Measurements from ENCODE around the gene ZNF367. TPM values are rescaled to one million over a fixed set of nuclear protein-coding genes. Genes with fewer than 3 reads are reported as not detected.

ZNF367 gene
- polyA plus RNA-seq, 1 donor (not counting 4 experiments of a cell fraction or from before 2014, with no cell fraction given): 2.2 TPM

GRCh38 chr9:96420468-96421219 lies 2.5 kb upstream of the ZNF367 start:
- TF ChIP-seq, protein P1, sequence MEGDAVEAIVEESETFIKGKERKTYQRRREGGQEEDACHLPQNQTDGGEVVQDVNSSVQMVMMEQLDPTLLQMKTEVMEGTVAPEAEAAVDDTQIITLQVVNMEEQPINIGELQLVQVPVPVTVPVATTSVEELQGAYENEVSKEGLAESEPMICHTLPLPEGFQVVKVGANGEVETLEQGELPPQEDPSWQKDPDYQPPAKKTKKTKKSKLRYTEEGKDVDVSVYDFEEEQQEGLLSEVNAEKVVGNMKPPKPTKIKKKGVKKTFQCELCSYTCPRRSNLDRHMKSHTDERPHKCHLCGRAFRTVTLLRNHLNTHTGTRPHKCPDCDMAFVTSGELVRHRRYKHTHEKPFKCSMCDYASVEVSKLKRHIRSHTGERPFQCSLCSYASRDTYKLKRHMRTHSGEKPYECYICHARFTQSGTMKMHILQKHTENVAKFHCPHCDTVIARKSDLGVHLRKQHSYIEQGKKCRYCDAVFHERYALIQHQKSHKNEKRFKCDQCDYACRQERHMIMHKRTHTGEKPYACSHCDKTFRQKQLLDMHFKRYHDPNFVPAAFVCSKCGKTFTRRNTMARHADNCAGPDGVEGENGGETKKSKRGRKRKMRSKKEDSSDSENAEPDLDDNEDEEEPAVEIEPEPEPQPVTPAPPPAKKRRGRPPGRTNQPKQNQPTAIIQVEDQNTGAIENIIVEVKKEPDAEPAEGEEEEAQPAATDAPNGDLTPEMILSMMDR (optimal IDR thresholded peaks at IDR 0.05 in 1 of 3, IDR thresholded peaks at IDR 0.05 in 1 of 3, conservative IDR thresholded peaks at IDR 0.05 in 1 of 3; ENCODE audit: extremely low read depth in 1 of 3, insufficient read depth in 2 of 3, low read length in 3 of 3): no peak
- no peak for TF ChIP-seq EZH2 (IDR thresholded peaks at IDR 0.05; ENCODE audit: low read length)
- DNase-seq (ENCODE audit: low read depth, low spot score) (peak; percentile 95), FAIRE-seq (peak; percentile 91)
- no peaks in the 10 kb centered on the region for H4K20me1 ChIP-seq (ENCODE audit: control insufficient read depth, extremely low read depth, insufficient read depth, low read length)
- H3K27ac ChIP-seq (ENCODE audit: control insufficient read depth, insufficient read depth, low read length): peak overlapping the region; percentile 86
- peaks cover 15% of the 10 kb centered on the region for H3K79me2 ChIP-seq (ENCODE audit: control insufficient read depth, insufficient read depth, low read length)
- H3K9ac ChIP-seq (ENCODE audit: control insufficient read depth, extremely low read depth, insufficient read depth, low read length): peak overlapping the region; percentile 13
- H2AFZ ChIP-seq (ENCODE audit: control insufficient read depth, low read length): peak overlapping the region; percentile 16
- peaks cover 39% of the 10 kb centered on the region for H3K4me1 ChIP-seq (ENCODE audit: control insufficient read depth, extremely low read depth, insufficient read depth, low read length)
- no peaks in the 10 kb centered on the region for H3K36me3 ChIP-seq (ENCODE audit: control insufficient read depth in 2 of 2, extremely low read depth in 1 of 2, insufficient read depth in 2 of 2, low read length in 2 of 2)
- no peaks in the 10 kb centered on the region for H3K27me3 ChIP-seq (ENCODE audit: control insufficient read depth, extremely low read depth, insufficient read depth, low read length)
- H3K4me2 ChIP-seq (ENCODE audit: control insufficient read depth, extremely low read depth, insufficient read depth, low read depth, low read length): peak overlapping the region; percentile 90
- peak overlapping the region in 1 of 3 experiments; percentile 16 for H3K4me3 ChIP-seq (ENCODE audit: control insufficient read depth in 2 of 3, extremely low read depth in 1 of 3, insufficient read depth in 2 of 3, low read depth in 1 of 3, low read length in 3 of 3)
- dilution Hi-C loops (cut with MboI; ENCODE audit: extremely low pct_ligation_motif_present, low sequenced_read_pairs): no loop called here
- no peaks in the 10 kb centered on the region for H3K9me3 ChIP-seq (ENCODE audit: control insufficient read depth, low read depth, low read length)
- no peaks in the 10 kb centered on the region for H3K9me1 ChIP-seq (ENCODE audit: control insufficient read depth, extremely low read depth, insufficient read depth, low read length)

DNA sequence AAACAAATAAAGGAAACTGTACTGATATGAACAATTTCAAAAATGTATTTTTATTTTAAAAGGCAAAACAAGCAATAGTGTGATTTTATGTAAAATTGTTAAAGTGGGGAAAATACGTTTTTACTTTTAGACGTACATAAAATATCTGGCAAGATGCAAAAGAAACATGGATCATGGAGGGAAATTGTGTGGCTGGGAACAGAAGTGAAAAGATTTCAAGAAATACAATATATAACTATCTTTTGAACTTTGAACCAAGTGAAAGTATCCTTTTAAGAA lies 1.5 kb upstream of the ZNF367 start:
- no peaks in the 10 kb centered on the region for H4K20me1 ChIP-seq (ENCODE audit: control insufficient read depth, extremely low read depth, insufficient read depth, low read length)

More for the DNA sequence above, 1.5 kb upstream of the ZNF367 start:
- DNase-seq (ENCODE audit: low read depth, low spot score) (no peak), FAIRE-seq (no peak)
- Histone ChIP-seq H3K27me3 (ENCODE audit: control insufficient read depth, extremely low read depth, insufficient read depth, low read length) (no peaks in the 10 kb centered on the region), H2AFZ (ENCODE audit: control insufficient read depth, low read length) (peak overlapping the region; percentile 10), H3K9me1 (ENCODE audit: control insufficient read depth, extremely low read depth, insufficient read depth, low read length) (no peaks in the 10 kb centered on the region), H3K9ac (ENCODE audit: control insufficient read depth, extremely low read depth, insufficient read depth, low read length) (peak overlapping the region; percentile 85), H3K4me2 (ENCODE audit: control insufficient read depth, extremely low read depth, insufficient read depth, low read depth, low read length) (peak overlapping the region; percentile 90), H3K4me3 (ENCODE audit: control insufficient read depth in 2 of 3, extremely low read depth in 1 of 3, insufficient read depth in 2 of 3, low read depth in 1 of 3, low read length in 3 of 3) (peak overlapping the region; percentile 78 to 90 (median 79)), H3K4me1 (ENCODE audit: control insufficient read depth, extremely low read depth, insufficient read depth, low read length) (peaks cover 39% of the 10 kb centered on the region), H3K9me3 (ENCODE audit: control insufficient read depth, low read depth, low read length) (no peaks in the 10 kb centered on the region), H3K79me2 (ENCODE audit: control insufficient read depth, insufficient read depth, low read length) (peaks cover 21% of the 10 kb centered on the region), H3K27ac (ENCODE audit: control insufficient read depth, insufficient read depth, low read length) (peak overlapping the region; percentile 86), H3K36me3 (ENCODE audit: control insufficient read depth in 2 of 2, extremely low read depth in 1 of 2, insufficient read depth in 2 of 2, low read length in 2 of 2) (no peaks in the 10 kb centered on the region)
- TF ChIP-seq, protein P1 (optimal IDR thresholded peaks at IDR 0.05 in 1 of 3, IDR thresholded peaks at IDR 0.05 in 1 of 3, conservative IDR thresholded peaks at IDR 0.05 in 1 of 3; ENCODE audit: extremely low read depth in 1 of 3, insufficient read depth in 2 of 3, low read length in 3 of 3): no peak
- TF ChIP-seq EZH2 (IDR thresholded peaks at IDR 0.05; ENCODE audit: low read length): no peak
- dilution Hi-C loops (cut with MboI; ENCODE audit: extremely low pct_ligation_motif_present, low sequenced_read_pairs): no loop called here

All from keratinocyte (primary cell).